ENCODE measurements around the gene DIO3. TPM values are rescaled to one million over a fixed set of nuclear protein-coding genes. Genes with fewer than 3 reads are reported as not detected.

Gene DIO3
- total RNA-seq, 1 donor from 2014 or later = not detected

DNA sequence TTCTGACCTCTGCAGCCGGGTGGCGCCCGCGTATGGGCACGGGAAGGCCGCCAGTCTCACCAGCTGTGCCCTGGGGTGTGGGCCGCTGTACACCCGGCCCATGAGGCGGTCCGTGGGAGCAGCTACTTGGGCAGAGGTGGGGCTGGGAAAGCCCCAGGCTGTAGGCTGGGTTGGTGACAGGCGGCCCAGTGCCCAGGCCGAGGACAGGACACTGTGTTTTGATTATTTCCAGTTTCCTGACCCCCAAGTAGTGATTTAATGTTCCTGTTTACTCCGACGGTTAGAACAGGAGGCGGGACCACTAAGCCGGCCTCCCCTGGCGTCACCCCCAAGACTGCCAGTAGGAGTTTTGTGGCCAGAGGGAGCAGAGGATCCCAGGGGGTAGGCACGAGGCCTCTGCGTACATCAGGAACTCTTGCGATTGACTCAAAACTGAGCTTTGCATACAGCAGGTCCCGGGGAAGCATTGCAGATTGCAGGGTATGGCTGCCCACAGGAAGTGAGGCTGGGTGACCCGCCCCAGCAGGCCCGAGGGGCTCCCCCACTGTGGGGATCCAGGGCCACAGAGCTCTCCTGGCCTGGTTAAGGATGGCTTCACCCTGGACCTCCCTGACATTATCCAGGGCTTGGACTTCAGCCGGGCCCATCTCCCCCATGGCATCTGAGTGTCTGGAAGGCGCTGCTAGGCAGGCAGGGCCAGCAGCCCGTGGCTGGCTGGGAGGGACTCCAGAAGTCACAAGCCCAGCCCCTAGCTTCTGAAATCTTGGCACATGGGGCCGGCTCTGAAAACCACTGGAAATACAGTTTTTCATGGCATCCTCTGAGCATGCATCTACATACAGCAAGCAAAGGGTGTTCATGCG lies 42.5 kb upstream of the DIO3 start:
- FAIRE-seq = no peak
- DNase-seq (ENCODE audit: low read depth) = no peak

DNA sequence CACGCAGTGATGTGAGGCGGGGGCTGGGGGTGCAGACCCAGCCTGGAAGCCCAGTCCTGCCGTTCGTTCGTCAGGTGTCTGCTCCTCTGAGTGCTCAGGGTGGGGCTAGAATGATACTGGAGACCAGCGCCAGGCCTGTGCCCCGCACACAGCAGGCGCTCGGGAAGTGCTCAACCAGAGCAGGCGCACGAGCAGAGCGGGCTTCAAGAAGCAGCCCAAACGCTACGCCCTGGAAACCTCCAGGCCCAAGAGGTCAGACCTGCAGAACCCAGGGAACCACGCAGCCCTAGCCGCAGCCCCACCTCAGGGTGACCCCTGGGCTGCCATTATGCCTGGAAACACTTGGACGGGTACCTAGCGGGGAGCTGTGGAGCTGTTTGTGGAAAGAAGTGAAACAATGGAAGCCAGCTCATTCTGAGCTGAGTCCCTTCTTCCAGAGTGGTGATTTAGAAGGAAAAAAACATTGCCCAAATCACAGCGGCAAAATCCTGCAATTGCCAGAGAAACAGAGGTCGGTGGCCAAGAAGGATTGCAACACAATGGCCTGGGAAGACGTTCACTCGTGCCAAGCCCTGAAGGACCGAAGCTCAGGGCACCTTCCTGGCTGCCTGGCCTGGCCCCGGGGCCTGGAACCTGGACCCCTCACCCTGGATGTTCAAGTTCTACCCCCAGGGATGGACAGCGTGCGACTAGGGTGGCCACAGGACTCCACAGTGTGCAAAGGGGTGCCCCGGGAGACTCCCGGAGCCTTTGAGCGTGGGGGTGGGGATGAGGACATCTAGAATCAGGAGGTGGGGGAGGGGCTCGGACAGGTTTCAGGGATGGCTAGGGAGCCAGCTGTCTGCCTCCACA lies 40.4 kb upstream of the DIO3 start:
- peaks cover under 1% of the 10 kb centered on the region for H3K27me3 ChIP-seq (ENCODE audit: control insufficient read depth, insufficient read depth, low read length)
- no peak for DNase-seq (ENCODE audit: low read depth)
- TF ChIP-seq, protein P1, sequence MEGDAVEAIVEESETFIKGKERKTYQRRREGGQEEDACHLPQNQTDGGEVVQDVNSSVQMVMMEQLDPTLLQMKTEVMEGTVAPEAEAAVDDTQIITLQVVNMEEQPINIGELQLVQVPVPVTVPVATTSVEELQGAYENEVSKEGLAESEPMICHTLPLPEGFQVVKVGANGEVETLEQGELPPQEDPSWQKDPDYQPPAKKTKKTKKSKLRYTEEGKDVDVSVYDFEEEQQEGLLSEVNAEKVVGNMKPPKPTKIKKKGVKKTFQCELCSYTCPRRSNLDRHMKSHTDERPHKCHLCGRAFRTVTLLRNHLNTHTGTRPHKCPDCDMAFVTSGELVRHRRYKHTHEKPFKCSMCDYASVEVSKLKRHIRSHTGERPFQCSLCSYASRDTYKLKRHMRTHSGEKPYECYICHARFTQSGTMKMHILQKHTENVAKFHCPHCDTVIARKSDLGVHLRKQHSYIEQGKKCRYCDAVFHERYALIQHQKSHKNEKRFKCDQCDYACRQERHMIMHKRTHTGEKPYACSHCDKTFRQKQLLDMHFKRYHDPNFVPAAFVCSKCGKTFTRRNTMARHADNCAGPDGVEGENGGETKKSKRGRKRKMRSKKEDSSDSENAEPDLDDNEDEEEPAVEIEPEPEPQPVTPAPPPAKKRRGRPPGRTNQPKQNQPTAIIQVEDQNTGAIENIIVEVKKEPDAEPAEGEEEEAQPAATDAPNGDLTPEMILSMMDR (IDR thresholded peaks at IDR 0.05; ENCODE audit: insufficient read depth, low read length, severe bottlenecking) = no peak
- no peaks in the 10 kb centered on the region for H3K36me3 ChIP-seq (ENCODE audit: control insufficient read depth, insufficient read depth, low read length)
- H3K4me3 ChIP-seq (ENCODE audit: low read depth, low read length) = no peak overlapping the region
- no peak for FAIRE-seq

More for the DNA sequence above, 42.5 kb upstream of the DIO3 start:
- TF ChIP-seq, protein P1 (IDR thresholded peaks at IDR 0.05; ENCODE audit: insufficient read depth, low read length, severe bottlenecking) = no peak
- Histone ChIP-seq H3K36me3 (ENCODE audit: control insufficient read depth, insufficient read depth, low read length) (no peaks in the 10 kb centered on the region), H3K27me3 (ENCODE audit: control insufficient read depth, insufficient read depth, low read length) (no peaks in the 10 kb centered on the region), H3K4me3 (ENCODE audit: low read depth, low read length) (no peak overlapping the region)

DNA sequence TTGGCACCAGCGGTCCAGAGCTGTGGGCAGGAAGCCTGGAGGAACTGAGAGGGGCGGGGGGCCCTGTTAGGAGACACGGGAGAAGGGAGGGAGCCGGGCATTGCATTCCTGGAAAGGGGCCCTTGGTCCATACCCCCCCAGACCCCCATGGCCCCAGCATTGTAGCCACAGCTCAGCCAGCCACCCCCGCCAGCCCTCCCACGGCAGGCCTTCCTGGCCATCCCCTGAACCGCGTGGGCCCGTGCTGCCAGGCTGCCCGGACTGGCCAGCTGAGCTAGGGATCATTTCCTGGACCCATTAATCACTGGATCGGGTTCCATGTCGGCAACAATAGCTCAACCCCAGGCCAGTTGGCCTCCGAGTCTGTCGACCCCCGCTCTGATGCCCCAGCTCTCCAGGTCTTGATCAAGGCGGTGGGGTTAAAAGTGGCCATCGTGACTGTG lies 39.8 kb upstream of the DIO3 start:
- H3K4me3 ChIP-seq (ENCODE audit: low read depth, low read length) = no peak overlapping the region
- FAIRE-seq (no peak), DNase-seq (ENCODE audit: low read depth) (no peak)
- TF ChIP-seq, protein P1 (IDR thresholded peaks at IDR 0.05; ENCODE audit: insufficient read depth, low read length, severe bottlenecking) = no peak
- H3K27me3 ChIP-seq (ENCODE audit: control insufficient read depth, insufficient read depth, low read length) = peaks cover 3% of the 10 kb centered on the region
- no peaks in the 10 kb centered on the region for H3K36me3 ChIP-seq (ENCODE audit: control insufficient read depth, insufficient read depth, low read length)

DNA sequence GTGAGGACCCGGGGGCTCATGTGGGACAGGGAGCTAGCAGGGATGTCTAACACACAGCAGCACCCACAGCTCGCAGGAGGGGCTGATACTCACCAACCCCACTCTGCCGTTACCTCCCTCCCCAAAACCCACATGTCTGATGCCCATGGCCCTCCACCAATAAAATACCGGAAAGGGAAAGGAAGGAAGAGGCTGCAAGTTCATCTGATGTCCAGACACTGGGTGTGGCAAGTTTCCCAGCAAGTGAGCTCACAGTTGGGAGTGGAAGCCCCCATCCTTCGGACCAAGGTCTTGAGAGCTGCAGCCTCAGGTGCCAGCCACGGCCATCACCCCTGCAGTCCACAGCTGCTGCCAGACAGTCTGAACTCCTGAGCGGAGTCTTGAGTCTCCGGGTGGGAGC lies 39.3 kb upstream of the DIO3 start:
- no peak for FAIRE-seq
- TF ChIP-seq, protein P1 (IDR thresholded peaks at IDR 0.05; ENCODE audit: insufficient read depth, low read length, severe bottlenecking) = no peak
- Histone ChIP-seq H3K4me3 (ENCODE audit: low read depth, low read length) (no peak overlapping the region), H3K27me3 (ENCODE audit: control insufficient read depth, insufficient read depth, low read length) (peaks cover 3% of the 10 kb centered on the region), H3K36me3 (ENCODE audit: control insufficient read depth, insufficient read depth, low read length) (no peaks in the 10 kb centered on the region)
- no peak for DNase-seq (ENCODE audit: low read depth)

DNA sequence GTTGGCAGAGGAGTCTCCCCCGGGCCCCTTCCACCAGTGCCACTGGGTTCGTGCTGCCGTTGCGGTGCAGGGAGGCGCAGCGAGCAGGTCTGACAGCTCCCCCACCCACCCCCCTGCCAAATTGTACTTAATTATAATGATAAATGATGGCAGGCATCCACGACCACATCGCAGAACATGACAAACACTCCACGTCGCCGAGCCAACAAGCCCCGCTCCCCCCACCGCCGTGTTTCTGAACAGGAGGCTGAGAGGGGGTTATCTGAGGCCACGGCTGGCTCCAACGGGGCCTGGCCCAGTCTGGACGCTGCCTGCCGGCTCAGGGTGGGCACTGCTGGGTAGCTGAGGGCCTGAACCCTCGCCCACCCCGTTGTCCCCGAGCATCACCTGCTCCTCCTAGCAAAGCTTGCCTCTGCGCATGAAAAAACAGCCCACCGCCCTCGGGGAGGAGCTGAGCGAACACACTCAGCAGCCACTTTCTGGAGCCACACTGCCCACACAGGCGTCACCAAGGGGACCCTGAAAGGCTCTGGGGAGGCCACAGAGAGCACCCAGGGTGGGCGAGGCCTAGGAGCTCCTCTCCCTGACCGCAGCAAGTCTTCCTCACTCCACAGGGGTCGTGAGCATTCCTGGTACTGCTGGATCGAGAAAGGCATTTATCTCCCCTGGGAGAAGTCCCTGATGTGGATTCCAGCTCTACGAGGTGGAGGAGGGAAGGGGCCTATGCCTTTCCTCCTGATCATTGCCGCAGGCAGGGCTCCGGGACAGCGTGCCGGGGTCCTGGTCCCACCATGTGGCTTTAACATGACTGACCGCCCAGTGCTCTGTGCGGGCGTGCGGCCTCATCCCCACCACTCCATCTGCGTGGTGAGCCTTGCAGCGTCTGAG lies 35.4 kb upstream of the DIO3 start:
- no peaks in the 10 kb centered on the region for H3K36me3 ChIP-seq (ENCODE audit: control insufficient read depth, insufficient read depth, low read length)
- no peak overlapping the region for H3K4me3 ChIP-seq (ENCODE audit: low read depth, low read length)
- no peak for DNase-seq (ENCODE audit: low read depth)
- H3K27me3 ChIP-seq (ENCODE audit: control insufficient read depth, insufficient read depth, low read length) = peaks cover 3% of the 10 kb centered on the region
- FAIRE-seq = no peak
- TF ChIP-seq, protein P1 (IDR thresholded peaks at IDR 0.05; ENCODE audit: insufficient read depth, low read length, severe bottlenecking) = no peak
